SK-N-DZ (cell line): ENCODE data around the gene FN1.
"Not testable (repeated sequence)": the region's sequence is repeated elsewhere in the genome, so short reads cannot be mapped to it uniquely, and the experiment has no call there.

Source experiments
- DNase-seq: peaks from one replicate; pipeline ENCODE4 v3.0.0-alpha.2; 2015; ENCODE audit warnings: low spot score

Gene FN1

DNA sequence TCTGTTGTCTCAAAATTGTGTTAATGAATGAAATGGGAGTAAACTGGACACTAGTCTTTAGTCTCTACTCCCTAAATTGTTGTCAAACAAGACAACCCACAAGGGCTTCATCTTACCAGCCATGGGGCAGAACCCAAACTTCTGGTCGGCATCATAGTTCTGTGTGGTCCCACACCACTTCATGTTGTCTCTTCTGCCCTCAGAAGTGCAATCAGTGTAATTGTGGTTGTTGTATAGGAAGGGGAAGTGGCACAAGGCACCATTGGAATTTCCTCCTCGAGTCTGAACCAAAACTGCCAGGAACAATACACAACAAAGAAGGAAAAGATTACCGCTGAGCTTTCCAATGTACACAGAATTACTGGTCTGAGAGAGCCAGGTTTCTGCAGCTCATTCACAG lies 12.6 kb downstream of the FN1 start:
- no peak for DNase-seq

DNA sequence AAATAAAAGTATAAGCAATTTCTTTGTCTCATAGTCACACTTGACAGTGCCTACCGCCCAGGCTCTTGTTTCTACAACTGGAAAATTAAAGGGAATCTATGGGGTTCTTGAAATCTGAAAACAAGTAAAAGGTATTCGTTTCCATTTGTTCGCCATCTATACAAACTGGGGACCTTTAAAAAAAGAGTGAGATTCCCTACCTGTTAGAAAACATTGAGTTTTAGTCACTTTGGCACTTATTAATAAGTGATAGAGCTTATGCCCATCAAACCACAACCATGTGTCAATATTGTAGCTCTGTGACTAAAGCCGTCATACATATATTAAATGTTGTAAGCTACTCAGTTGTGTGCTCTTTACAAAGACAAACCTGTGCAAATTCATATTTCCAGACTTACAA lies 13.2 kb downstream of the FN1 start:
- no peak for DNase-seq

DNA sequence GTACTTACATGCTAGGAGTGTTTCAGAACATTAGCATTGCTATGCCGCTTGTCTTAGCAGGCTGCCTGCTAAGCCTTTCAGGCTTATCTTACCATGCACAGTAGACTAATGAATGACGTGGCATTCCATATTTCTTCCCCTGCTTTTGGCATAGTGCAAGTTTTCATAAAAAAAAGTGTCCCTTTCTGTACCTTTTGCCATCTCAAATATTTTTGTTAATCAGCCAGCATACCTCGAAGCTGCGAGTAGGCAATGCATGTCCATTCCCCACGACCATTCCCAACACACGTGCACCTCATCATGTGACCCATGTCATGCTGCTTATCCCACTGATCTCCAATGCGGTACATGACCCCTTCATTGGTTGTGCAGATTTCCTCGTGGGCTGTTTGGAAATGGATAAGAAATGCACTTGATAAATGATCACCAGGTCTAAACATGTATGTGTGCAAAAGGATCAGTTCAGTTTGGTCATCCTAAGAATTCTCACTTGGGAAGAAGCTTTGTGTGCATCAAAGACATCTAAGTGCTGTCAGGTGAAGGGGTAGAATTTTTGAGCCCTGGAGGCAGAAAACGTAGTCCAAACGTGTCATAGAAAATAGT lies 13.9 kb downstream of the FN1 start:
- DNase-seq, result no peak

DNA sequence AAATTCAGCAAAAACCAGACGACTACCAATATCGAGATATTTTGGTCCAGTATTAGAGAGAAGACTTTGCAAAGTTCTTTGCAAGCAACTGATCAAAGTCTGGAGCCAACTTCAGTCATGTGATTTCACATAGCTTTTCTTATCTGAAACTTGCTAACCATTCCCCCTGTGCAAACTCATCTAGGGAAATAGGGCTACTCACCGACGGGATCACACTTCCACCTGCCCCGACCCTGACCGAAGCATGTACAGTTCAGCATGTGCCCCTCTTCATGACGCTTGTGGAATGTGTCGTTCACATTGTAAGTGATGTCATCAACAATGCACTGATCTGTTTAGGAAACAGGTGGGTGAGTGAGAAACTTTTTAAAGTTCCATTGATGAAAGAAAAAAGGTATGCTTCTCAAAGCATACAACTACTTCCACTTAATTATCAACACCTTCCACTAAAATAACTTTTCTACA lies 15.4 kb downstream of the FN1 start:
- no peak for DNase-seq

DNA sequence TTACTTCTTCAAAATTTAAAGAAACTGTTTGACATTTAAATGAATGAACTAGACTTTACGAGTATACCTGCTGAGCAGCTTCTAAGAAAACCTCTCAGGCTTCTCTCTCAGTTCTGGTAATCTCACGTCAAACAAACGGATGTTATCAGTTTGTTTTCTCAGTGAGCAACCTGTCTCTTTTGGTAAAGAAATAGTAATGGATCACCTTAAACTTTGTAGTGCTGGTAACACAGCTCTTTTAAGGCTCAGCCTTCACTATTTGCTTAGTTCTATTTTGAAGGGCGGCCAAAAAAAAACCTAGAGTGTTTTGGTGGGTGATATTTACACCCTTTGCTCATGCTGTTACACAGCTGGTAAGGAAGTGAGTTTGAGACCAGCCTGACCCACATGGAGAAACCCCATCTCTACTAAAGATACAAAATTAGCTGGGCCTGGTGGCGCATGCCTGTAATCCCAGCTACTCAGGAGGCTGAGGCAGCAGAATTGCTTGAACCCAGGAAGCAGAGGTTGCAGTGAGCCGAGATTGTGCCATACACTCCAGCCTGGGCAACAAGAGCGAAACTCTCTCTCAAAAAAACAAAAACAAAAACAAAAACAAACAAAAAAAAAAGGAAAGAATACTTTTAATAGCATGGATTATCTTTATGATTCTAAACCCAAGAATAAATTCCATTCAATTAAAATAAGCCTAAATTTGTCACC lies 15.9 kb downstream of the FN1 start:
- DNase-seq, result no peak

DNA sequence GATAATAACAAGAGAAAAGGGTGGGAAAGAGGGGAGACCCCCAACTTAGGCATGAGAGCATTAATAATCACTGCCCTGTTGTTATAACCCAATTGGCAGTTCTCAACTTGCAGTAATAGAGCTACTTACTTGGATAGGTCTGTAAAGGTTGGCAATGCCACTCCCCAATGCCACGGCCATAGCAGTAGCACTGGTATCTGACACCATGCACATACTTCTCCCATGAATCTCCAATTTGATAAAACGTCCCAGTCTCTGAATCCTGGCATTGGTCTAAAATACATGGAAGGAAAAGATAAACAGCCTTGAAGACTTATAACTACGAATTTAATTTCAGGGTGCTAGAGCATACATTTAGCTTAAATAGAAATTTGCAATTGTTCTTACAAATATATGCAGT lies 16.8 kb downstream of the FN1 start:
- no peak for DNase-seq

DNA sequence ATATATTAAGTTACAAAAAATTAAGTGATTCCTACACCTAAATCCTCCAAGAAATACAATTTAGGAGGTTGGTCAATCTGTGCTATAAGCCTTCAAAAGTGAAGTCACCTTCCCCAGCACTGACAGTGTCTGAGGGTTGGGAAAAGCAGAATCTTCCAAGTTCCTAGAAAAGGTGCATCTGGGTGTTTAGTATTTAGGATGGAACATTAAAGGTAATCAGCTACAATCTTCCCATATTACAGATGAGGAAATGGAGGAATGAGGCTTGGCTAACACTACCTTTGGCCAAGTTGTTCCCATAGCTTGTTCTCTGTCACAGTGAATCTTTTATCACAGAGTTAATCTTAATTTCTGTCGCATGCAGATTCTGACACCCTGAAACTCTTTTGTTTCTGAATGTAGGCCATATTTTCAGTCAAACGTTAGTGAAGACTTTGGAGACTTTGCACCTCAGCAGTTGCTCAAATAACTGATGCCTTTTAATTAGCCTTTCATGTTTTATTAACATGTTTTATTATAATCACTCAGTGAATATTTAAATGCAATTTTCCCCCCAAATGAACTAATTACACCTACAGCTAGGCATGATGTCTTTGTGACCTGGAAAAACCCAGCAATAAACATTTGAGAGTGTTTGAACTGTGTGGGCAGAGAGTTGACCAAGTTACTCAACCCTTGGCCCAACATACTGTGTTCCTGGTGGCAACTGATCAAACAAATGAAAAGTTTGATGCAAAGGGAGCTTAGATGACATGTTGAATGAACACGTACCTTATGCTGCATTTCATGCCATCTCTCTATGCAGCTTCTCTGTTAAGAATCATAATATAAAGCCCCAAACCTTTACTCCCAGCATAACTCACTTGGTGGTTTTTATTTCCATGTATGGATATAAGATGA lies 17.6 kb downstream of the FN1 start:
- no peak for DNase-seq

DNA sequence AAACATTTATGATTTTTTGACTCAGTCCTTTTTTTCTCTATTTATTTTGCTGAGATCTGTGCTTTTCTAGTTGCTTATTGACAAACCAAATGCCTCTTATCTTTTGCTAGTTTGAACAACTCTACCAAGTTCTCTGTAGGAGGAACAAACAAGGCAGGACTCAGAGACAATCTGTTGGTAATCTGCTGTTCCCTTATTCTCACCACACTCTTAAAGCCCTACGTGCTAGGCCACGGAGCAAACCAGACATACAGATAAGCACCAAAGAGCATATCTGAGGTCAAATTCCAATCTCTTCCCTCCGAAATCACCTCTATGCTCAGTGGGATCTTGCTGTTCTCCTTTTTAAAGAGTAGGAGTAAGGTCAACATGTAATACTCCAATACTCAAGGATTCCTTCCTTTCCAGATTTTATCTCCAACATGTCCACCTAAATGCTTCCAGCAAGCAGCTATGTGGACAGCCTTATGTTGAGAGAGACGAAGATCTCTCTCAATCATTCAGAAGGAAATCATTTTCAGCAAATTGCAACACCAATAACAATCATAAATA lies 18.4 kb downstream of the FN1 start:
- no peak for DNase-seq

DNA sequence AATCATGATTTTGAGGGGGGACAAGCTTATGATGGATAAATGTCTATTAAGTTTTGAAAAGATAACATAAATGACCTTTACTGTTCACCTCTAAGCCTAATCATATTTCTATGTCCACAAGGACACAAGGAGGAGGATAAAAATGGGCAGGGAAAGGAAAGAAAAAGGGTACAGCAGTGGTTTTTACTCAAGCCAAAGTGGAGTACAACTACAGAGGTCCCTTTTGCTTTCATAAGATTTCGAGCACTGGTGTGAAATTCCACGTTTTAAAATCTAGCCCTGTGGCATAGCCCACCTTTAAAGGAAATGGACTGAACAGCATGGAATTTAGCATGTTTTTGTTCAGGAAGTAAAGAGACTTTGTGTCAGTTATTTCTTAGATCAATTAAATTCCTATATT lies 19.2 kb downstream of the FN1 start:
- DNase-seq, result no peak

DNA sequence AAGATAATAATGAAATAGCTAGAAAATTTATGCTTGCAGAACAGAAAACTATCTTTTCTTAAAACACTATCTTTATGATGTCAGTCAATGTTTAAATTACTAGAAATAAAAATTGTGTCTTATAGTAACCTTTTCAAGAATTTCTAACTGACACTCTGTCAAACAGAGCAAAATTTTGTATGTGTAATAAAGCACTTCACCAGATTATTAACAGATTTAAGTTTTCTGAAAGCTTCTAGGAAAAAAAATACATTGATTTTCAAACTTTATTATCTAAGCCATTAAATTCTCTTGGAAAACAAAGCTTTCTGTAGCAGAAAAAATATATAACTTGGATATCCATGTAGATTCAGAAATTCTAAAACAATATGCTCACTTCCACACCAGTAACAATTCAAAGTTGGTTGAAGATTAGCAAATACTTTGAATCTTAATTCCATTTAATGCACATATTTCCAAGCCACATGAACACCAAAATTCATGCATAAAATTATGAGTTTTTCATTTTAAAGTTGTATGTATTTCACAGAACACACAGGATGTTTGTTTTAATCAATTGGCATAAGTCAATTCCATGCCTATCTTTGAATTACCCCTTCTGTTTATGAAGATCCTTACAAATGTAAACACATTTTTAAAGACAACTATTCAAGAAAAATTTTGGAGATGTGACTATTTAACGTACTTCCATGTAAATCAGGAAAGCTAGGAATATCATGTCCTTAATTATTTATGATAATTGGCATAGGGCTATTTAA lies 19.9 kb downstream of the FN1 start:
- no peak for DNase-seq

DNA sequence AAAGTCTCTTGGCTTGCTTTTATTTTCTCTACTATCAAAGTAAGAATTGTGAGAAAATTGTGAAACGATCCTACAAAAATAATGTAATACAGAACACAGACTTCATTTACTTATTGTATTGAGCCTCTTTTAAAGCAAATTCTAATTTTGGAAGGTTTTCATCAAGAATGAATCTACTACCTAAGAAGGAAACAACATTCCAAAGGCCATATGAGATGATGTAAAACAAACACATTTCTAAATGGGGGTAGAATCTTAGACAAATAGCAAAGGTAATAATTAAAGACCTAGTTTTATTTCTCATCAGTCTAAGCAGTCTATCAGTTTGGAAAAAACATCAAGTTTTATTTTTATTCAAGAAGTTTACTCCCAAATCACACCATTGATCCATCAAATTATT lies 20.6 kb downstream of the FN1 start:
- no peak for DNase-seq

DNA sequence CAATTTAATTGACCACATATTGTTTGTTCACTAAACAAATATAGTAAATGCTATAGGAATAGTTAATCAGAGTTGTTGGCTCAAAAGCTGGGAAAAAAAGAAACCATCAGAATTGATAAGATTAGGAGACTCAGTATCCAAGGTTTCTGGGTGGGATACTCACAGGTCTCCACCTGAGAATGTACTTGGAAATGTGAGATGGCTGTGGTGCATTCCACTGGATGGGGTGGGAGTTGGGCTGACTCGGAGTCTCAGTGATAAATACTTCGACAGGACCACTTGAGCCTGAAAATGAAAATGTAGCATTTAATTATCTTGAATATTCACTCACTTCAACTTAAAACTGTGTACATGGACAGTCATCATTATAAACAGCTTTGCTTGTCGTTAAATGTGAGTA lies 21.2 kb downstream of the FN1 start:
- DNase-seq, result no peak

DNA sequence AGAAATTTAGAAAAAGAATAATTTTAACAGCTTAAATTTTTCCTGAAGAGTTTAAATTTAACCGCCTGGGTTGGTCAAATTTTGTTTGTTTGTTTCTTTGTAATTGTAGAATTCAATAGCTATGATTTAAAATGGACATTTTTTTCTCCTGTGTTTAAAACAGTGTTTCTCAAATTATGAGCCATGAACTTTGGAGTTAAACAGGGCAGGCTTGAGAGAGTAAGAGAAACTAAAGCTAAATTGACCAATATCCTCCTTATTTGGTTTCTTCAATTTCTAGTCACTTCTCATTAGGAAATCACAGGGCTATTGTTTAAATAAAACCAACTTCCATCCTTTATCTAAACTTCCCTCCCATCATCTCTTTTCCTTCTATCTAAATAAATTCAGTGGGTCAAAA lies 21.9 kb downstream of the FN1 start:
- no peak for DNase-seq

DNA sequence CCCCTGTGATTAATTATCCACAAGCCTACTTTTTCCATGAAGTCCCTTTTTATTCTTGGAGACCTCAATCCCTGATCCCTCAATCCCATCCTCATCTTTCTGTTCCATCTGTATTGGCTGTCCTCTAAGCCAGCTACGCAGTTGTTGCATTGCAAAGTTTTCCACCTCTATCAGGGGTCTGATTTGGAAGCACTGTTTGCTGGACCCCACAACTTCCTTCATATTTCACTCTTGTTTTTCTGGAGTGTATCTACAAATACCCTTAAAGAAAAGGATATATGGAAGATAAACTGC lies 22.4 kb downstream of the FN1 start:
- no peak for DNase-seq

DNA sequence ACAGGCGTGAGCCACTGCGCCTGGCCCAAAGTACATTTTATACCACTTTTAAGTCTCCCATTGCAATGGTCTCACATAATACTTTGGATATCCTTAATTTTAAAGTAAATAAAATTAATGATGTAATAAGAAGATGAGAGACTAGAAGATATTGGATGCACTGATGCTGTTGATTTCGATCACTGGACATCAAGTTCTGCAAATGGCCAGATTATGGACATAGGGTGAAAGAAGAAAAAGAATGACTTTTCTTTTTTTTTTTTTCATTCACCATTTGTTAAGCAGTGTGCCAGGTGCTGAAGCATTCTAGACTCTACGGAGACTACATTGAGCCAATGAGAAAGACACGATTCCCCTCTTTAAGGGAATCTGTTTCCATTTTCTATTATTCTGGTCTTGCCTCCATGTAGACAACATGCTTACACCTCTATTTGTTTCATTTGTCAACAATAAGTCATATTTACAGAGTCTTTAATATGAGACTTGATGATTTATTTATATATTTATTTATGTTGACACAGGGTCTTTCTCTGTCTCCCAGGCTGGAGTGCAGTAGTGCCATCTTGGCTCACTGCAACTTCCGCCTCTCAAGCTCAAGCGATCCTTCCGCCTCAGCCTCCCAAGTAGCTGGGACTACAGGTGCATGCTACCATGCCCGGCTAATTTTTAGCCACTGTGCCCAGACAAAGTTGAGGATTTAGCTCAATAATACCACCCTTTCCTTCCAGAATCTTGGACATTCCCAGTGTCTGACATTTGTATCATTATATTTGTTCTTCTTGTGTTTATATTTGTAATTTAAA lies 23.7 kb downstream of the FN1 start:
- DNase-seq, result no peak

DNA sequence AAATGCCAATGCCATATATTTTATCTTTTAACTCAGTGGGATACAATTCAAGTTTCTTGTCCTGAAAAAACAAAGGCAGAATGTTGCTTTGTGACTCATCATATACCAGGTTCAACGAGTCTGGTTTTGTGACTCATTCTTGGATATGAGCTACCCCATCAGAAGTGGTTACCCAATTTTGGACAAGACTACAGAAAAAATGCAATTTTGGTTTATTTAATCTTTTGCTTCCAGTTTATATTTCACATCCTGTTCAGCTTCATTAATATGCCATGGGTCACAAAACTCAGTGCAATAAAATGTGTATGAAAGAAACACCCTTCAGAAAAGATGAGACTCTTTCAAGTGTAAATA lies 25.0 kb downstream of the FN1 start:
- DNase-seq, result no peak

DNA sequence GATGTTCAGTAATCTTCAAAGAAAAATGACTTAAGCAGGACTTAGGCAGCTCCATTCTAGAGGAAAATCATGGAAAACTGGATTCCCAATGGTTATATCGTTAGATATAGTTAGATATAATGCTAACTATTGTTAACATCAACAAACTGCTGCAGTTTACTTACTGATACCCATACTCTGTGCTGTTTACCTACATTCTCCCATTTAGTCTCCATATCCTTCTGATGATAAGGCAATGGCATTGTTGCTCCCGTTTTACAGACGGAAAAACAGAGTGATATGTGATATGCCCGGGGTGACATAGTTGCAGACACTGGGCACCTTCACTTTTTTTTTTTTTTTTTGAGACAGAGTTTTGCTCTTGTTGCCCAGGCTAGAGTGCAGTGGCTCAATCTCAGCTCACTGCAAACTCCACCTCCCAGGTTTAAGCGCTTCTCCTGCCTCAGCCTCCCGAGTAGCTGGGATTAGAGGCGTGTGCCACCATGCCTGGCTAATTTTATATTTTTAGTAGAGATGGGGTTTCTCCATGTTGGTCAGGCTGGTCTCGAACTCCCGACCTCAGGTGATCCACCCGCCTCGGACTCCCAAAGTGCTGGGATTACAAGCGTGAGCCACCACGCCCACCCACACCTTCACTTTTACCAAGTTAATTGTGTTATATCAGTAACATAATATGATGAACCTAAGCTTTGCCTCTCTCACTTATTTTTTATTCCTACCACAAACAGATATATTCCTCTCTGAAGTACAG lies 25.5 kb downstream of the FN1 start:
- not testable (repeated sequence) for DNase-seq

DNA sequence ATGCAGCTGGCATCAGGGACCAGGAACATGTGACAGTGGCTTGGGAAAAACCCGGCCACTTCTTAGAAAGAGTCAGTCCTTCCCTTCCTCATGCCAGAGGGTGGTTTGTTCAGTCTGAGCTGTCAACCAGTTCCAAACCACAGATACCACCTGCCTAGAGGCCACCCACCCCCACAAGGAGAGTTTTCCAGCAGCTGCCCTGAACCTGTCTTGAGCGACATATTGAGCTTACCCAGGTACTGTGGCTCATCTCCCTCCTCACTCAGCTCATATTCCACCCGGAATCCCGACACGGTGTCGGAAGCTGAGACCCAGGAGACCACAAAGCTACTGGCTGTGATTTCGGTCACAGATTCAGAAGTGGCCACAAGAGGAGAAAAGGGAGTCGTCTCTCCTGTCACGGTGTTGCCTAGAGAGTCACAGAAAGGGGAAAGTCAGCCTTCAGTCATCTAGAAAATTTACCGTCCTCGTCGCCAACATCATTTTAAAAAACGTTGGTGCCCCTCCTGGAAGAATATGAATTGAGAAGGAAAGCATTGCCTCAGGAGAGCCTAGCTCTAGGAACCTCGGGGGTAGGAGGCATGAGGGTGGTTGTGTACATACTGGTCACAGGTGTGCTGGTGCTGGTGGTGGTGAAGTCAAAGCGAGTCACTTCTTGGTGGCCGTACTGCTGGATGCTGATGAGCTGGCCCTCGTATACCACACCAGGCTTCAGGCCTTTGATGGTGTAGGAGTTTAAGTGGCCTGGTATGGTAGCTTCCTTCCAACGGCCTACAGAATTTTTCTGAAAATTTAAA lies 26.3 kb downstream of the FN1 start:
- DNase-seq, result no peak

DNA sequence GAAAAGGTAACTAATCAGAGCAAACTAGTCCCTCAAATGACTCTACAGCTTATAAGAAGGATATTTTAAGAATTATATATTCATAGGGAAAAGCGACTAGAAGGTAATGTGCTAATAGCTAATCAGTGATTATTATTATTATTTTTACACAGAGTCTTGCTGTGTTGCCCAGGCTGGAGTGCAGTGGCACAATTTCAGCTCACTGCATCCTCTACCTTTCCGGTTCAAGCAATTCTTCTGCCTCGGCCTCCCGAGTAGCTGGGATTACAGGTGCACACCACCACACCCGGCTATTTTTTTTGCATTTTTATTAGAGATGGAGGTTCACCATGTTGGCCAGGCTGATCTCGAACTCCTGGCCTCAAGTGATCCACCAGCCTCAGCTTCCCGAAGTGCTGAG lies 27.4 kb downstream of the FN1 start:
- not testable (repeated sequence) for DNase-seq
